Measurements from ENCODE around the gene CD300LG.
"Not testable (repeated sequence)": the region's sequence is repeated elsewhere in the genome, so short reads cannot be mapped to it uniquely, and the experiment has no call there.

CD300LG gene

DNA sequence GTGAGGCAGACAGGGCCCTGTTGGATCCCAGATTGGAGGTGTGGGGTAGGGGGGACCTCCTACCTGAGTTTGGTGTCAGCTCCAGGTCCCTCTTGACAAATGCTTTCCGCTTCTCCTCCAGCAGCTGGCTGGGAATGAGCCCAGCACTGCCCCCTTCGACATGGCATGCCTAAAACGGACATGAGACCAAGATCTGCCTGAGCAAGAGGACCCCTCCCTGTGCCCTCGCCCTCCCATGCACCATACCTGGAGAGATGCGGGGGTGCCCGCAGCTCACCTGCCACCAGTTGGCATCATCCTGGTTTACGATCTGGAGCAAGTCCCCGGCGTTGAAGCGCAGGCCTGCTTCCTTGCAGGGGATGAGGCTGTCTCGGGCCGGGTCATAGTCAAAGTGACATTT is 34.2 kb downstream of the CD300LG start:
- no peak for DNase-seq

DNA sequence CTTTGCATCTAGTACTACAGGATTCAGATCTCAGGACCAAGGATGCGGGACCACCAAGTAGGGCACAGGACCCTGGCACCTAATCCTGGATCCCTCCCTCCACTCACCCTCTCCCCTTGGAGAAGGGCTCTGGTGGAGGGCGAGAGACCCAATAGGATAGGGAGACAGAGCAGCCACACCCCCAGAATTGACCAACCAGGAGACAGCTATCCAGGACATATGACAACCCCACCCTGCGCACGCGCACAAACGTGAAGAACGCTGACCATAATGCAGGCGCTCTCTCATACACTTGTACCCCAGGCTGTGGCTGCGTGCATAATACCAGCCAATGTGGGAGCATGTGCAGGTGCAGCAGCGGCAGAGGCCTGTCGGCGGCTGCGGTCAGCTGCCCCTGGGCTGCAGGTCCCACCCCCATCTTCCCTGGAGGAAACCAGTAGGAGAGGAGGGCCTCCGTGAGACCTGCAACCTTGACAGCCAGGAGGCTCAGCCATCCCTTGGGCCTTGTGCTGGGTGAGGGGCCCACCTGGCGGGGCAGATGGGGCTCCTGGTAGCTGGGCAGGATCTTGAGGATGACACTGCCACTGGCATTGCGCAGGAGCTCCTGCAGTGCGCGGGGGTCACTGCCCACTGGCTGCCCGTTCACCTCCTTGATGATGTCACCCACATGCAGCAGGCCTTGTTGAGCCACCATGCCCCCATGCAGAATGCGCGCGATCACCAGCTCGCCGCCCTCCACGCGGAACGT is 35.0 kb downstream of the CD300LG start:
- no peak for DNase-seq

DNA sequence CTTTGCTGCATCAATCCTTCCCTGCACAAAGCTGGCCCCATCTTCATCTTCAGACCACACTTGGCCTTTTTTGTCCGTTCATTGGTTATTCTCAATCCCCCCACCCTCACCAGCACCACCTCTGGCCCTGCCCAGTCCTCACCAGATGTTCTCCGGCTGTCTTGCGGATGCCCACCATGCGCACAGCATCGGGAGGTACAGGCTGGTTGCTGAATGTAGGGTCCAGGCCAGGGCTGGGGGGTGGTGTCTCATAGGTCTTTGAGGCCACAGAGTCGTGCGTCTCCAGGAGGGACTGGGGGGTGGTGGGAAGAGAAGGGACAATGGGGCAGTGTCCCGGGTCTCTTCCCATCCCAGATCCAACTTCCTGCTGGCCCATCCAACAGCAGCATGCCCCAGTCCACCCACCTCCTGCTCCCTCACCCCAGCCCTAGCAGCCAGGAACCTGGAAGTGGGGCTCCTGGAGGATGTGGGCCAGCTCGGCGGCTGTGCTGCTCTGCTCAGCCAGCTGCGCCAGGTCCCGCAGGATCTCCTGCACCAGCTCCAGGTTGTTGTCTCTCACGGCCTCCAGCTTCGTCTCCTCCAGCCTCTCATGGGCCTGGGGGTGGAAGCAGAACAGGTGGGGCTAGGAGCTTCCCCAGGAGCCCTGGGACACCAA is 35.9 kb downstream of the CD300LG start:
- DNase-seq = no peak

- no peak for DNase-seq
Measured at GRCh38 chr17:43888548-43888947, 41.6 kb downstream of the CD300LG start.

- DNase-seq = no peak
Measured at GRCh38 chr17:43890240-43890639, 43.3 kb downstream of the CD300LG start.

- no peak for DNase-seq
Measured at GRCh38 chr17:43891851-43892646, 45.1 kb downstream of the CD300LG start.

DNA sequence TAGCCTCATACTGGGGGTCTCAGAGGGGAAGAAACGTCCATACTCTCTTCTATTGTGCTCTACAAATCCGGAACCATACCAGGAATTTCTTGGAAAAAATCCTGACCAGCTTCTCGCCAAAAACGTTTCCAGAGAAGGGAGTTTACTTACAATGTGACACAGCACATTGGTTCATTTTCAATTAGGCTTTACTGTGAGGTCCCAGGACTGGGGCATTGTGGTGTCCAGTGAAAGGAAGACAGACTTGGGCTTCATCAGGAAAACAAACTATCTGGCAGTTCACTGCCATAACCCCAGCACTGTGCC is 45.6 kb downstream of the CD300LG start:
- no peak for DNase-seq

DNA sequence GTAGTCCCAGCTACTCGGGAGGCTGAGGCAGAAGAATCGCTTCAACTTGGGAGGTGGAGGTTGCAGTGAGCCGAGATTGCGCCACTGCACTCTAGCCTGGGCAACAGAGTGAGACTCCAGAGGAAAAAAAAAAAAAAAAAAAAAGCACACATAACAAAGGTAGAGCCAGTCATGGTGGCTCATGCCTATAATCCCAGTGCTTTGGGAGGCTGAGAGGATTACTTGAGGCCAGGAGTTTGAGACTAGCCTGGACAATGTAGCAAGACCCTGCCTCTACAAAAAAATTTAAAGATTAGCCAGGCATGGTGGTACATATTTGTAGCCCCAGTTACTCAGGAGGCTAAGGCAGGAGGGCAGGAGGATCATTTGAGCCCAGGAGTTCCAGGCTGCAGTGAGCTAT is 47.5 kb downstream of the CD300LG start:
- not testable (repeated sequence) for DNase-seq

DNA sequence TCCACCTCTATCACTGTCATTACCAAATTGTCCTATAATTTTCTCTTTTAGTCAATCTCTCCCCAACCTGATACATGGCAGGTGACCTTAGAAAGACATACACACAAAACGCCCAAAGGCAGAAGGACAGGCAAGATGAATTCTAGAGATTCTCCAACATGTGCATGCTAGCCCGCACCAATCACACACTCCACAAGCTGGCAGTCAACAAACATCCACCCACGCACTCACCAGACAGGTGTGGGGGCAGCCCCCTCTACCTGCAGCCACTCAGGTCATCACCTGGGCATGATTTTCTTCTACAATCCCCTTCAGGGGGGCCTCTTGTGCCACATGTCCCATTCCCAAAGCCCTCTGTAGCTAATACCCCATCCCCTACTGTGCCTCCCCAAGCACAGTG is 50.9 kb downstream of the CD300LG start:
- no peak for DNase-seq

GRCh38 chr17:43898446-43898845 is 51.5 kb downstream of the CD300LG start:
- no peak for DNase-seq

DNA sequence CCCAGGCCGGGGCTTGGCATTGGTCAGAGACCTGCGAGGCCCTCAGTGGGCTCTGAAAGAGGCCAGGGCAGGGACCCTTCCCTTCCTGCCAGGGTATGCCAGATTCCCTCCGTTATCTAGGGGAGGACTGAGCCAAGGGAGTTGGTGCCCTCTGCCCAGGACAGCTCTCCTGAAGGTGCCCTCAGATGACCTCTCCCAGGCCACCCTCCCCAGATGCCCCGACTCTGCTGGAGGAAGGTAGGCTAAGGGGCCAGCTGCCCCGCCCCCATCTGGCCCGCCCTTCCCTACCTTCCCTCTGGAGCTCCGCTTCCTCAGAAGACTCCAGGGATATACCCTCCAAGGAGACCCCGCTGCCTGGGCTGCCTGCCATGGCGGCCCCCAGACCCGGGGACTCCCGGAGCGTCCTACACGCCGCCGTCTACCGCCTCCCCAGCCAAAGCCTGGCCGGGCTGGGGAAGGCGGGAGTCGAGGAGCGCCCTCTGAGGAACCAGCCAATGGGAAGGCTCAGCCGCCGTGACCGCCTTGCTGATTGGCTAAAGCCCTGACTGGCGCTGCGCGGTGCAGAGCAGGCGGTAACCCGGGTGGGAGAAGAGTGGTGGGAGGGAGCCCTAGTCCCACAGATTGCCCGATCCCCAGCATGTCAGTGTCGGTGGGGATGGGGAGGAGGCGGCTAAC is 53.3 kb downstream of the CD300LG start:
- DNase-seq = peak; percentile 65

- no peak for DNase-seq
Measured at GRCh38 chr17:43900858-43901754, 54.1 kb downstream of the CD300LG start.

DNA sequence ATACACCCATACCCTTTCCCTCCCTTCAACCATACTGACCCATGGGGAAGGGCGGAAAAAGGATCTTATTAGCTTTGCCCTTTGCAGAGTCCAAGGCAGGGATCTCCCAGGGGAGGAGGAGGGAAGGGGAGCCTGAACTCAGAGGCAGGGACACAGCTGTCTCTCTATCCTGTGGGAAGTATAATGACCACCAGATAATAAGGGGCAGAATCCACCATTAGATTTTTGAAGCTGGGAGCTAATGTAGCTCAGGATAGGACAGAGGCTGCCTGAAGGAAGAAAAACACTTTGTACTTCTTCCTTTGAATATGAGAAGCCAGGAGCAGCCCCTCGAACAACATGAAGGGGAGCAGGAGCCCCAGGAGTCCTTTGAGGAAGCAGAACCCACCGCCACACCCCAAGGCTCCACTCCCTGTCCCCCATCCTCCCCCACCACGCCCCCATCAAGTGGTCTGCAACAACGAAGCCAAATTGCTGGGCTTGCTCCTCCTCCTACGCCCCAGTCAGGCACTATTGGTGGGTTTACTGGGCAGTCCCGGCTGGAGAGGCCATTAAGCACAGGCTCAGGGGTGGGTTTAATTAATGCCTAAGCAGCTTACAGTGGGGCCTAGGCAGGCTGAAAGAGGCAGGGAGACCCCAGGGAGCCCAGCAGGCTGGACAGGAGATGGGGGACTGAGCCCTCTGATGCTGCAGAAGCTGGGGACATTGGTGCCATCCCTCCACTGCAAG is 55.0 kb downstream of the CD300LG start:
- no peak for DNase-seq

- no peak for DNase-seq
Measured at GRCh38 chr17:43905400-43905984, 58.5 kb downstream of the CD300LG start.

- no peak for DNase-seq
Measured at GRCh38 chr17:43905985-43906852, 59.2 kb downstream of the CD300LG start.

DNA sequence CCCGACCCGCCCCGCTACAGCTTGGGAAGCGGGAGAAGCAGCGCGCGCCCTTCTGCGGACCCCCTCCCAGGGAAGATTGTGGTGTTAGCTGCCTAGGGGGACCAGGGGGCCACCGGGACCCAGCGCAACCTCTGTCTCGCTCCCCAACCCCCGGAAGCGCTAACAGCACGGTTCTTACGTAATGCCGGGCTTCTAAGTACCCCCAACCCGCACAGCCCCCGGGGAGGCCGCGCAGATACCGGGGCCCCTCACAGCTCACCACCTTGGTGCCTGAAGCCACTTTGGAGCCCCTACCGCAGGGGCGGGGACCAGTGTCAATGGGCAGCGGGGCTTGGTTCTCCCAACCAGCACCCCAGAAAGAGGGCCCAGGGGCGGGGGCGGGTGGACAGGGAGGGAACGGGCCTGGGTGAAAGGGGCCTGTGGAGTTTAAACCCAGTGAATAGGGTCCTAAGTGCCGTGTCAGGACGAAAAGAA is 60.0 kb downstream of the CD300LG start:
- no peak for DNase-seq

GRCh38 chr17:43907425-43907981 is 60.5 kb downstream of the CD300LG start, which contains the start of gene MPP2:
Gene MPP2 (minus strand): TSS chr17:43907536. CDS start chr17:43904460, 3,076 bp downstream.
- peak; percentile 40 for DNase-seq

DNA sequence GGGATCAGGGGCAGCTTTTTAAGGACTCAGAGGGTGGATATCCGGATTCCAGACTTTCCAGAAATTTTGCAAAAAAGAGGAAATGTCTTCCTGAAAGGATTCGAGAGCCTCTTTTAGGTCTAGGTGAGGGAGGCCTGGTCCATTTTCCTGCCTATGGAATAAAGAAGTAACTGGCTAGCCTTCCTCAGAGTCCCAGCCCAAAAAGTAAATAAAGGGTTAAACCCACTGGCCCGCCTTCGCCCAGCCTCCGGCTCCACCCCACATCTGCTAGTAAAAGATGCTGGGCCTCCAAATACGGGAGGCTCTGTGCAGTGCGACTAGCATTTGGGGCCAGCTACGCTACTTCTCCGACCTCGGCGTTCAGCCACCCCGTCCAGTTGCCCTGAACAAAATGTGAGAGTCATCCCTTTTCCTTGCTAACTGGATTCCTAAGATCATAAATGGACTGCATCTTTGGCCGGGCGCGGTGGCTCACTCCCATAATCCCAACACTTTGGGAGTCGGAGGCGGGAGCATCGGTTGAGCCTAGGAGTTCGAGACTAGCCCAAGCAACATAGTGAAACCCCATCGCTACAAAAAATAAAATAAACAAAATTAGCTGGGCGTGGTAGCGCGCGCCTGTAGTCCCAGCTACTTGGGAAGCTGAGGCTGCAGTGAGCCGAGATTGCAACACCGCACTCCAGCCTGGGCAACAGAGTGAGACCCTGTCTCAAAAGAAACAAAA is 61.2 kb downstream of the CD300LG start:
- DNase-seq = peak; percentile 7

Measured in NCI-H446 treated with DMSO at 0.1 percent for 48 hours (cell line).